HEK293 (cell line): Measurements from ENCODE around the gene MPC2.

ENCODE experiments used
- CTCF ChIP-seq: fragments of 450-650 bp; formaldehyde crosslinking; IDR thresholded peaks from 2 replicates; pipeline ENCODE4 v1.5.1; 2016; ENCODE audit warnings: missing biosample characterization, missing genetic modification characterization
- HIC1 ChIP-seq: fragments of 450-650 bp; formaldehyde crosslinking; IDR thresholded peaks from 2 replicates; pipeline ENCODE4 v1.5.1; 2016; ENCODE audit warnings: missing biosample characterization, missing genetic modification characterization
- HOXA7 ChIP-seq: sonication (generic); formaldehyde crosslinking; IDR thresholded peaks from 2 replicates; pipeline ENCODE4 v1.8.1; 2022; ENCODE audit warnings: missing genetic modification reagents, borderline replicate concordance
- KLF17 ChIP-seq: fragments of 450-650 bp; formaldehyde crosslinking; IDR thresholded peaks from 2 replicates; pipeline ENCODE4 v1.5.1; 2016; ENCODE audit warnings: missing biosample characterization, missing genetic modification characterization
- SCRT1 ChIP-seq: fragments of 450-650 bp; formaldehyde crosslinking; IDR thresholded peaks from 2 replicates; pipeline ENCODE4 v1.5.1; 2016; ENCODE audit warnings: missing biosample characterization, missing genetic modification characterization, borderline replicate concordance
- WT1 ChIP-seq: fragments of 450-650 bp; formaldehyde crosslinking; IDR thresholded peaks from 2 replicates; pipeline ENCODE4 v1.5.1; 2016; ENCODE audit warnings: missing biosample characterization, missing genetic modification characterization
- ZNF302 ChIP-seq: fragments of 450-650 bp; formaldehyde crosslinking; IDR thresholded peaks from 2 replicates; pipeline ENCODE4 v1.5.1; 2016; ENCODE audit warnings: missing biosample characterization, missing genetic modification characterization, low read depth
- ZNF433 ChIP-seq: fragments of 450-650 bp; formaldehyde crosslinking; IDR thresholded peaks from 2 replicates; pipeline ENCODE4 v1.5.1; 2016; ENCODE audit warnings: missing biosample characterization, missing genetic modification characterization, low read depth
- ZNF529 ChIP-seq: fragments of 450-650 bp; formaldehyde crosslinking; IDR thresholded peaks from 2 replicates; pipeline ENCODE4 v1.5.1; 2017; ENCODE audit warnings: missing genetic modification characterization, missing biosample characterization; ENCODE audit not compliant: insufficient replicate concordance
- ZNF571 ChIP-seq: fragments of 450-650 bp; formaldehyde crosslinking; IDR thresholded peaks from 2 replicates; pipeline ENCODE4 v1.5.0; 2017; ENCODE audit warnings: missing biosample characterization, missing genetic modification characterization
- ZNF624 ChIP-seq: fragments of 450-650 bp; formaldehyde crosslinking; IDR thresholded peaks from 2 replicates; pipeline ENCODE4 v1.5.1; 2017; ENCODE audit warnings: missing biosample characterization, missing genetic modification characterization
- ZNF626 ChIP-seq: fragments of 450-650 bp; sonication (Bioruptor Pico); formaldehyde crosslinking; IDR thresholded peaks from 2 replicates; pipeline ENCODE4 v1.5.1; 2018; ENCODE audit warnings: missing biosample characterization, missing genetic modification characterization, inconsistent platforms
- ZNF707 ChIP-seq: fragments of 450-650 bp; formaldehyde crosslinking; IDR thresholded peaks from 2 replicates; pipeline ENCODE4 v1.5.1; 2016; ENCODE audit warnings: missing biosample characterization, missing genetic modification characterization
- ZNF843 ChIP-seq: fragments of 450-650 bp; formaldehyde crosslinking; IDR thresholded peaks from 2 replicates; pipeline ENCODE4 v1.5.1; 2016; ENCODE audit warnings: missing biosample characterization, missing genetic modification characterization
- TF ChIP-seq, protein P1 (sequence below): fragments of 450-650 bp; formaldehyde crosslinking; IDR thresholded peaks from 2 replicates; pipeline ENCODE4 v1.5.1; 2016; ENCODE audit warnings: missing biosample characterization, missing genetic modification characterization
- TF ChIP-seq, protein P2 (sequence below): fragments of 450-650 bp; formaldehyde crosslinking; IDR thresholded peaks from 2 replicates; pipeline ENCODE4 v1.5.1; 2016; ENCODE audit warnings: missing biosample characterization, missing genetic modification characterization
- TF ChIP-seq, protein P3 (sequence below): fragments of 450-650 bp; formaldehyde crosslinking; IDR thresholded peaks from 2 replicates; pipeline ENCODE4 v1.5.1; 2016; ENCODE audit warnings: missing biosample characterization, missing genetic modification characterization
- TF ChIP-seq, protein P4 (sequence below): fragments of 450-650 bp; formaldehyde crosslinking; IDR thresholded peaks from 2 replicates; pipeline ENCODE4 v1.5.1; 2016; ENCODE audit warnings: missing biosample characterization, missing genetic modification characterization
- TF ChIP-seq, protein P5 (sequence below): IDR thresholded peaks from 2 replicates; pipeline ENCODE4 v1.6.1; 2011; ENCODE audit warnings: mild to moderate bottlenecking, low read depth, low read length, borderline replicate concordance
- TF ChIP-seq, protein P6 (sequence below): fragments of 450-650 bp; formaldehyde crosslinking; IDR thresholded peaks from 2 replicates; pipeline ENCODE4 v1.5.1; 2016; ENCODE audit warnings: missing biosample characterization, missing genetic modification characterization, low read depth

Gene MPC2

DNA sequence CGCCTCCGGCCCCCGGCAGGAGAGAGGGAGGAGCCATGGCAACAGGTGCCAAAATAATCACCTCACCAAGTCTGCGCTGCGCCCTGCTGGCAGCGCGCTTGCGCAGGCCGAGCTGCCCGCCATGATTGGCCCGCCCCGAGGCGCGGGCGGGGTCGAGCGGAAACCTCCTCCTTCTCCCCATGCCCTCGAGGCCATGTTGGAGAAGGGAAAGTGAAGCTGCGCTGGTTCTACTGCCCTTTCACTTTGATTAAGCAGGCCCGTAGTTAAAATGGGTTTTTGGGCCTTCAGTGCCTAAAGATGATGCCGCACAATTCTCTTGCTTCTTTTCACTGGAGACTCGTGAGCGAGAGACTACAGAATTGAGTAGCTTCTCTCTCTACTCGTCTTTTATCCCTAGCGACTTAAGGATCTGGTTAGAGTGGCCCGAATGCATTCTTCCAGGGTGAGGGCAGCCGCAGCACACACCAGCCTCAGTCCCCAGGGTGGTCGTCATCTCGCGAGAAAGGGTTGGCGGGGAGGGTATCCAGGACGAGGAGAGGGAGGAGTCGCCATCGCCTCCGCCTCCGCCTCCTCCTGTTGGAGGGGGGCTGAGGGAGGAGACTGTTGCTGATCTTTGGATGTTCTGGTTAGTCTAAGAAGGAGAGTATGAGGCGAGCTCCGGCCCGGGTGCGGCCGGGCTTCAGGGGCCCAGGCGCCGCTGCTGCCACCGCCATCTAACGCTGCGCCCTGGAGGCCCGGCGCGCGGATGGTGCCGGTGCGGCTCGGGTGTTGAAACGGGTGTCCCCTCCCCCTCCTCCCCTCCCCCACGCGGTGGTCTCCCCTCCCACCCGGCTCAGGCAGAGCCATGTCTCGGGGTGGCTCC, 573 bp downstream of the MPC2 start, which contains the start of gene DCAF6 (continued):
- TF ChIP-seq, protein P1, sequence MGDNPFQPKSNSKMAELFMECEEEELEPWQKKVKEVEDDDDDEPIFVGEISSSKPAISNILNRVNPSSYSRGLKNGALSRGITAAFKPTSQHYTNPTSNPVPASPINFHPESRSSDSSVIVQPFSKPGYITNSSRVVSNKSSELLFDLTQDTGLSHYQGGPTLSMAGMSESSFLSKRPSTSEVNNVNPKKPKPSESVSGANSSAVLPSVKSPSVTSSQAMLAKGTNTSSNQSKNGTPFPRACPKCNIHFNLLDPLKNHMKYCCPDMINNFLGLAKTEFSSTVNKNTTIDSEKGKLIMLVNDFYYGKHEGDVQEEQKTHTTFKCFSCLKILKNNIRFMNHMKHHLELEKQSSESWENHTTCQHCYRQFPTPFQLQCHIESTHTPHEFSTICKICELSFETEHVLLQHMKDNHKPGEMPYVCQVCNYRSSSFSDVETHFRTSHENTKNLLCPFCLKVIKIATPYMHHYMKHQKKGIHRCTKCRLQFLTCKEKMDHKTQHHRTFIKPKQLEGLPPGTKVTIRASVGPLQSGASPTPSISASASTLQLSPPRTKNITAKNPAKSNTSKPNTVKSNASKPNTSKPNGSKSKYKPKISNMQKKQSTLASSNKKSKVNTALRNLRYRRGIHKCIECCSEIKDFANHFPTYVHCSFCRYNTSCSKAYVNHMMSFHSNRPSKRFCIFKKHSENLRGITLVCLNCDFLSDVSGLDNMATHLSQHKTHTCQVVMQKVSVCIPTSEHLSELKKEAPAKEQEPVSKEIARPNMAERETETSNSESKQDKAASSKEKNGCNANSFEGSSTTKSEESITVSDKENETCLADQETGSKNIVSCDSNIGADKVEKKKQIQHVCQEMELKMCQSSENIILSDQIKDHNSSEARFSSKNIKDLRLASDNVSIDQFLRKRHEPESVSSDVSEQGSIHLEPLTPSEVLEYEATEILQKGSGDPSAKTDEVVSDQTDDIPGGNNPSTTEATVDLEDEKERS (tag by site-specific recombination) = no peak
- TF ChIP-seq HOXA7 (CRISPR knock-in tag) = no peak
- peak; percentile 49; the same call in 1 of the 2 replicates for TF ChIP-seq WT1 (tag by site-specific recombination)
- TF ChIP-seq, protein P2, sequence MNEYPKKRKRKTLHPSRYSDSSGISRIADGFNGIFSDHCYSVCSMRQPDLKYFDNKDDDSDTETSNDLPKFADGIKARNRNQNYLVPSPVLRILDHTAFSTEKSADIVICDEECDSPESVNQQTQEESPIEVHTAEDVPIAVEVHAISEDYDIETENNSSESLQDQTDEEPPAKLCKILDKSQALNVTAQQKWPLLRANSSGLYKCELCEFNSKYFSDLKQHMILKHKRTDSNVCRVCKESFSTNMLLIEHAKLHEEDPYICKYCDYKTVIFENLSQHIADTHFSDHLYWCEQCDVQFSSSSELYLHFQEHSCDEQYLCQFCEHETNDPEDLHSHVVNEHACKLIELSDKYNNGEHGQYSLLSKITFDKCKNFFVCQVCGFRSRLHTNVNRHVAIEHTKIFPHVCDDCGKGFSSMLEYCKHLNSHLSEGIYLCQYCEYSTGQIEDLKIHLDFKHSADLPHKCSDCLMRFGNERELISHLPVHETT (tag by site-specific recombination) = peak; percentile 76
- TF ChIP-seq ZNF571 (tag by site-specific recombination) = no peak
- TF ChIP-seq ZNF843 (tag by site-specific recombination) = 0 out of 2 replicates have a peak, but pooled peaks have one; percentile 30
- TF ChIP-seq, protein P3, sequence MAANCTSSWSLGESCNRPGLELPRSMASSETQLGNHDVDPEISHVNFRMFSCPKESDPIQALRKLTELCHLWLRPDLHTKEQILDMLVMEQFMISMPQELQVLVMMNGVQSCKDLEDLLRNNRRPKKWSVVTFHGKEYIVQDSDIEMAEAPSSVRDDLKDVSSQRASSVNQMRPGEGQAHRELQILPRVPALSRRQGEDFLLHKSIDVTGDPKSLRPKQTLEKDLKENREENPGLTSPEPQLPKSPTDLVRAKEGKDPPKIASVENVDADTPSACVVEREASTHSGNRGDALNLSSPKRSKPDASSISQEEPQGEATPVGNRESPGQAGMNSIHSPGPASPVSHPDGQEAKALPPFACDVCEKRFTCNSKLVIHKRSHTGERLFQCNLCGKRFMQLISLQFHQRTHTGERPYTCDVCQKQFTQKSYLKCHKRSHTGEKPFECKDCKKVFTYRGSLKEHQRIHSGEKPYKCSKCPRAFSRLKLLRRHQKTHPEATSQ (tag by site-specific recombination) = no peak
- no peak for TF ChIP-seq ZNF707
- no peak for TF ChIP-seq ZNF624 (tag by site-specific recombination)
- TF ChIP-seq CTCF (tag by site-specific recombination) = no peak
- TF ChIP-seq, protein P4, sequence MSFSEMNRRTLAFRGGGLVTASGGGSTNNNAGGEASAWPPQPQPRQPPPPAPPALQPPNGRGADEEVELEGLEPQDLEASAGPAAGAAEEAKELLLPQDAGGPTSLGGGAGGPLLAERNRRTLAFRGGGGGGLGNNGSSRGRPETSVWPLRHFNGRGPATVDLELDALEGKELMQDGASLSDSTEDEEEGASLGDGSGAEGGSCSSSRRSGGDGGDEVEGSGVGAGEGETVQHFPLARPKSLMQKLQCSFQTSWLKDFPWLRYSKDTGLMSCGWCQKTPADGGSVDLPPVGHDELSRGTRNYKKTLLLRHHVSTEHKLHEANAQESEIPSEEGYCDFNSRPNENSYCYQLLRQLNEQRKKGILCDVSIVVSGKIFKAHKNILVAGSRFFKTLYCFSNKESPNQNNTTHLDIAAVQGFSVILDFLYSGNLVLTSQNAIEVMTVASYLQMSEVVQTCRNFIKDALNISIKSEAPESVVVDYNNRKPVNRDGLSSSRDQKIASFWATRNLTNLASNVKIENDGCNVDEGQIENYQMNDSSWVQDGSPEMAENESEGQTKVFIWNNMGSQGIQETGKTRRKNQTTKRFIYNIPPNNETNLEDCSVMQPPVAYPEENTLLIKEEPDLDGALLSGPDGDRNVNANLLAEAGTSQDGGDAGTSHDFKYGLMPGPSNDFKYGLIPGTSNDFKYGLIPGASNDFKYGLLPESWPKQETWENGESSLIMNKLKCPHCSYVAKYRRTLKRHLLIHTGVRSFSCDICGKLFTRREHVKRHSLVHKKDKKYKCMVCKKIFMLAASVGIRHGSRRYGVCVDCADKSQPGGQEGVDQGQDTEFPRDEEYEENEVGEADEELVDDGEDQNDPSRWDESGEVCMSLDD (tag by site-specific recombination) = no peak
- TF ChIP-seq ZNF626 = no peak
- peak; percentile 95 for TF ChIP-seq SCRT1 (tag by site-specific recombination)
- TF ChIP-seq, protein P5, sequence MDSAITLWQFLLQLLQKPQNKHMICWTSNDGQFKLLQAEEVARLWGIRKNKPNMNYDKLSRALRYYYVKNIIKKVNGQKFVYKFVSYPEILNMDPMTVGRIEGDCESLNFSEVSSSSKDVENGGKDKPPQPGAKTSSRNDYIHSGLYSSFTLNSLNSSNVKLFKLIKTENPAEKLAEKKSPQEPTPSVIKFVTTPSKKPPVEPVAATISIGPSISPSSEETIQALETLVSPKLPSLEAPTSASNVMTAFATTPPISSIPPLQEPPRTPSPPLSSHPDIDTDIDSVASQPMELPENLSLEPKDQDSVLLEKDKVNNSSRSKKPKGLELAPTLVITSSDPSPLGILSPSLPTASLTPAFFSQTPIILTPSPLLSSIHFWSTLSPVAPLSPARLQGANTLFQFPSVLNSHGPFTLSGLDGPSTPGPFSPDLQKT = no peak; the same call in 1 of the 2 replicates
- TF ChIP-seq, protein P6, sequence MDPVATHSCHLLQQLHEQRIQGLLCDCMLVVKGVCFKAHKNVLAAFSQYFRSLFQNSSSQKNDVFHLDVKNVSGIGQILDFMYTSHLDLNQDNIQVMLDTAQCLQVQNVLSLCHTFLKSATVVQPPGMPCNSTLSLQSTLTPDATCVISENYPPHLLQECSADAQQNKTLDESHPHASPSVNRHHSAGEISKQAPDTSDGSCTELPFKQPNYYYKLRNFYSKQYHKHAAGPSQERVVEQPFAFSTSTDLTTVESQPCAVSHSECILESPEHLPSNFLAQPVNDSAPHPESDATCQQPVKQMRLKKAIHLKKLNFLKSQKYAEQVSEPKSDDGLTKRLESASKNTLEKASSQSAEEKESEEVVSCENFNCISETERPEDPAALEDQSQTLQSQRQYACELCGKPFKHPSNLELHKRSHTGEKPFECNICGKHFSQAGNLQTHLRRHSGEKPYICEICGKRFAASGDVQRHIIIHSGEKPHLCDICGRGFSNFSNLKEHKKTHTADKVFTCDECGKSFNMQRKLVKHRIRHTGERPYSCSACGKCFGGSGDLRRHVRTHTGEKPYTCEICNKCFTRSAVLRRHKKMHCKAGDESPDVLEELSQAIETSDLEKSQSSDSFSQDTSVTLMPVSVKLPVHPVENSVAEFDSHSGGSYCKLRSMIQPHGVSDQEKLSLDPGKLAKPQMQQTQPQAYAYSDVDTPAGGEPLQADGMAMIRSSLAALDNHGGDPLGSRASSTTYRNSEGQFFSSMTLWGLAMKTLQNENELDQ (tag by site-specific recombination) = no peak
- no peak for TF ChIP-seq ZNF529 (tag by site-specific recombination)
- no peak for TF ChIP-seq ZNF302
- no peak for TF ChIP-seq ZNF433 (tag by site-specific recombination)
- no peak for TF ChIP-seq HIC1
- TF ChIP-seq KLF17 = no peak
